ENCODE results near the gene BET1L.
"Not testable (repeated sequence)": the region's sequence is repeated elsewhere in the genome, so short reads cannot be mapped to it uniquely, and the experiment has no call there.

The BET1L gene

DNA sequence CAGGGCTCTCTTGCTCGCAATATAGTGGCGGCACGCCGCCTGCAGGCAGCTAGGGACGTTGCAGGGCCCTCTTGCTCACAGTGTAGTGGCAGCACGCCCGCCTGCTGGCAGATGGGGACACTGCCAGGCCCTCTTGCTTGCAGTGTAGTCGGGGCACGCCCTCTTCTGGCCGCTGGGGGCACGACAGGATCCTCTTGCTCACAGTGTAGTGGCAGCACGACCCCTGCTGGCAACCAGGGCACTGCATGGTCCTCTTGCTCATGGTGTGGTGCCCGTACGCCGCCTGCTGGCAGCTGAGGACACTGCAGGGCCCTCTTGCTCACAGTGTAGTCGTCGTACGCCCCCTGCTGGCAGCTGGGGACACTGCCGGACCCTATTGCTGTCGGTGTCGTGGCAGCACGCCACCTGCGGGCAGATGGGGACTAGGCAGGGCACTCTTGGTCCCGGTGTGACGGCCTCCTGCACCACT, 17.3 kb downstream of the BET1L start:
- H3K27me3 ChIP-seq (replicated peaks; ENCODE audit: control insufficient read depth, insufficient read depth, low read length); H3K9ac ChIP-seq (ENCODE audit: low read length); H3K4me3 ChIP-seq (ENCODE audit: low read length); H3K36me3 ChIP-seq (ENCODE audit: control insufficient read depth, insufficient read depth, low read length, severe bottlenecking); DNase-seq (ENCODE audit: low read depth); H3K4me1 ChIP-seq (ENCODE audit: control insufficient read depth, insufficient read depth, low read length); H3K9me3 ChIP-seq (ENCODE audit: control insufficient read depth, low read length): not testable (repeated sequence)

DNA sequence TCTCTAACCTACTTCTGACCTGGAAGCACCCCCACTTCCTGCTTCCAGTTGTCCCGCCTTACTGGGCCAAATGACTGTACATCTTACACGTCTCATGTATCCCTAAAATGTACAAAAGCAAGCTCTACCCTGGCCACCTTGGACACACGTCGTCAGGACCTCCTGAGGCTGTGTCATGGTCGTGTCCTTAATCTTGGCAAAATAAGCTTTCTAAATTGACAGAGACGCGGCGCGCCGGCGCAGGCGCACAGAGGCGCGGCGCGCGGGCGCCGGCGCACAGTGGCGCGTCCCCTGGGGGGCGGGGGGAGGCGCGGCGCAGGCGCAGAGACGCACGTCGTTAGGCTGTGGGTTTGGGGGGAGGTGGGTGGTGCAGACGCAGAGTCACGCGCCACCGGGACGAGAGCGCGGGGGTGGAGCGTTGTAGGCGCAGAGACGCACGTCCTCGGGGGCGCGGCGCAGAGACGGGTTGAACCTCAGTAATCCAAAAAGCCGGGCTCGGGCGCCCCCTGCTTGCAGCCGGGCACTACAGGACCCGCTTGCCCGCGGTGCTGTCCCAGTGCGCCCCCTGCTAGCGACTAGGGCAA, 17.9 kb downstream of the BET1L start:
- H3K9ac ChIP-seq (ENCODE audit: low read length); H3K9me3 ChIP-seq (ENCODE audit: control insufficient read depth, low read length); H3K36me3 ChIP-seq (ENCODE audit: control insufficient read depth, insufficient read depth, low read length, severe bottlenecking); H3K4me1 ChIP-seq (ENCODE audit: control insufficient read depth, insufficient read depth, low read length); DNase-seq (ENCODE audit: low read depth); H3K4me3 ChIP-seq (ENCODE audit: low read length); H3K27me3 ChIP-seq (replicated peaks; ENCODE audit: control insufficient read depth, insufficient read depth, low read length): not testable (repeated sequence)

DNA sequence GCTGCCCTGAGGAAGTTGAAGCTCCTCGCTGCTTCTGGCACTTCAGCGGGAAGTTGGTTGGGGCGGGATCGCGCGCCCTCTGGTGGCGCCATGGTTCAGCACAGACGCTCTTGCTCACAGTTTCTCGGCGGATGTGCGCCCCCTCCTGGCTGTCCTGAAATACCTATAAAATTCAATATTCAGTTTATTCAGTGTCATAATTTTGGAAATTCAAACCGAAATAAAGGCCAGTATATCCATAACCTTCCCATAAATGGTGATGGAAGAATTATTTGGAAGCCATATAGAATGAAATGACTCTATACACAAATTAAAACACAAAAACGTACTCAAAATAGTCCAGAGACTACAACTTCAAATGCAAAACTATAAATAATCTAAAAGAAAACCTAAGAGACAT, 27.0 kb downstream of the BET1L start:
- H3K9ac ChIP-seq (ENCODE audit: low read length); H3K4me1 ChIP-seq (ENCODE audit: control insufficient read depth, insufficient read depth, low read length); H3K4me3 ChIP-seq (ENCODE audit: low read length); H3K27me3 ChIP-seq (replicated peaks; ENCODE audit: control insufficient read depth, insufficient read depth, low read length); H3K9me3 ChIP-seq (ENCODE audit: control insufficient read depth, low read length); H3K36me3 ChIP-seq (ENCODE audit: control insufficient read depth, insufficient read depth, low read length, severe bottlenecking); DNase-seq (ENCODE audit: low read depth): not testable (repeated sequence)

All from adipocyte (in vitro differentiated cells).